ENCODE results near the gene CHMP1B. TPM values are rescaled to one million over a fixed set of nuclear protein-coding genes. Genes with fewer than 3 reads are reported as not detected.

The CHMP1B gene
- total and polyA plus RNA-seq, 7 donors: 77.9 to 460 (median 321) TPM

DNA sequence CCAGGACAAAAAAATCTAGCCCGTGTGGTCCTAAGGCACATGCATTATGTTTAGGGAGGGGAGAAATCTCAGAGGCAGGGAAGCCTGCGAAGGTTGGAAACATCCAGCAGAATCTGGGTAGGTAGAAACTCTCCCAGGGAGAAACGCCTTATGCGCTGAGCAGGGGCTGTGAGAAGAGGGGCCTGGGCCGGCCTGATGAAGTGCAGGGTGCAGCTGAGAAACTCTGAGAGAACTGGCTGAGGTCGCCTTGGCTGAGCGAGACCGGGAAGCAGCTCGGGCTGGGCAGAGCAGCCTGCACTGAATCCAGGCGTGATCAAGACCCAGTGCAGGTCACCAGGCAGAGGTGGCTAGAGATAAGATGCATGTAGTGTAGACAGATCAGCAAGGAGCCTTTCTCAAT, 15.1 kb downstream of the CHMP1B start:
- Histone ChIP-seq H3K27ac (no peak overlapping the region), H3K36me3 (ENCODE audit: insufficient read depth in 1 of 2, low read depth in 1 of 2) (peaks cover 0 to 64% of the 10 kb centered on the region in 2 donors), H3K4me3 (no peak overlapping the region), H3K27me3 (ENCODE audit: insufficient read depth in 3 of 3, low read length in 2 of 3) (no peaks in the 10 kb centered on the region), H3K4me1 (no peaks in the 10 kb centered on the region), H3K9me3 (no peaks in the 10 kb centered on the region)
- 81 to 88% (median 82%) methylated on average over 10 of the region's 10 CpGs for WGBS, 3 donors
- TF ChIP-seq, protein P1, sequence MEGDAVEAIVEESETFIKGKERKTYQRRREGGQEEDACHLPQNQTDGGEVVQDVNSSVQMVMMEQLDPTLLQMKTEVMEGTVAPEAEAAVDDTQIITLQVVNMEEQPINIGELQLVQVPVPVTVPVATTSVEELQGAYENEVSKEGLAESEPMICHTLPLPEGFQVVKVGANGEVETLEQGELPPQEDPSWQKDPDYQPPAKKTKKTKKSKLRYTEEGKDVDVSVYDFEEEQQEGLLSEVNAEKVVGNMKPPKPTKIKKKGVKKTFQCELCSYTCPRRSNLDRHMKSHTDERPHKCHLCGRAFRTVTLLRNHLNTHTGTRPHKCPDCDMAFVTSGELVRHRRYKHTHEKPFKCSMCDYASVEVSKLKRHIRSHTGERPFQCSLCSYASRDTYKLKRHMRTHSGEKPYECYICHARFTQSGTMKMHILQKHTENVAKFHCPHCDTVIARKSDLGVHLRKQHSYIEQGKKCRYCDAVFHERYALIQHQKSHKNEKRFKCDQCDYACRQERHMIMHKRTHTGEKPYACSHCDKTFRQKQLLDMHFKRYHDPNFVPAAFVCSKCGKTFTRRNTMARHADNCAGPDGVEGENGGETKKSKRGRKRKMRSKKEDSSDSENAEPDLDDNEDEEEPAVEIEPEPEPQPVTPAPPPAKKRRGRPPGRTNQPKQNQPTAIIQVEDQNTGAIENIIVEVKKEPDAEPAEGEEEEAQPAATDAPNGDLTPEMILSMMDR (IDR thresholded peaks at IDR 0.05): no peak
- intact Hi-C loops (cut with DNase I): no loop called here
- ATAC-seq (no peak), DNase-seq (no peak)

DNA sequence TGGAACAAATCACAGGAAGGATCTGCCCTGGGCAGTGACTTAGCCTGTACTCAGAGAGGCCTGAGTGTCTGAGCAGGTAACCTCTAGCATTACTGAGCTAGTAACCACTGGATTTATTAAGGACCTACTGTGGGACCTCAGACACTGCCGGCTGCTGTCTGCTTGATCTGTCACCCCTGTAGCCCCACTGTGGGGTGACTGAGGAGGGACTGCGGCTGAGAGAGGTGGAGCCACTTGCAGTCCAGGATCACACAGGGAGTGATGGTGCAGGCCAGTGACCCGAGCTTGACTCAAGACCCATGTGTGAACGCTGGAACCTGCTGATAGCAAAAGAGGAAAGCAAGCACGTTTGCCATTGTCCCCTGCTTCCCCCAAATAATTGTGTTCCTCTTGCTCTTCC, 15.6 kb downstream of the CHMP1B start:
- TF ChIP-seq, protein P1 (IDR thresholded peaks at IDR 0.05): no peak
- intact Hi-C loops (cut with DNase I): no loop called here

DNA sequence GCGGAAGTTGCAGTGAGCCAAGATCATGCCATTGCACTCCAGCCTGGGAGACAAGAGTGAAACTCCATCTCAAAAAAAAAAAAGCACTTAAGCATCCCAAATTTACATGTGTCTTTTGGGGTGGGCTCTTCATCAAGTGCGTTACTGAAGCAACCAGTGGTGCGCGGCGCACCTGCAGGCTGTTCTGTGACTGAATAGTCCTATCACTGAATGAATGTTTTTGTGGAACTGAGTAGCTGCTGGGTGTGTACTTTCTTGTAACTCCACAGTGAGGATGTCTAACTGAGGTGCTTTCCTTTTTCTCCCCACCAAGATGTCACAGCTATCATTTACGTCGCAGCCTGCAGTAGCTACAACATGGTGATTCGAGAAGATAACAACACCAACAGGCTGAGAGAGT, 17.0 kb downstream of the CHMP1B start:
- WGBS, 3 donors: 95 to 96% (median 96%) methylated on average over 8 of the region's 8 CpGs
- Histone ChIP-seq H3K27me3 (ENCODE audit: insufficient read depth in 3 of 3, low read length in 2 of 3) (no peaks in the 10 kb centered on the region), H3K36me3 (ENCODE audit: insufficient read depth in 1 of 2, low read depth in 1 of 2) (peaks cover 0 to 76% of the 10 kb centered on the region in 2 donors), H3K9me3 (no peaks in the 10 kb centered on the region), H3K27ac (no peak overlapping the region), H3K4me1 (peaks cover 5% of the 10 kb centered on the region), H3K4me3 (no peak overlapping the region)
- intact Hi-C loops (cut with DNase I): no loop called here
- no peak for ATAC-seq
- no peak for DNase-seq
- TF ChIP-seq, protein P1 (IDR thresholded peaks at IDR 0.05): no peak

More for the DNA sequence above, 15.6 kb downstream of the CHMP1B start:
- Histone ChIP-seq H3K36me3 (ENCODE audit: insufficient read depth in 1 of 2, low read depth in 1 of 2) (peaks cover 0 to 68% of the 10 kb centered on the region in 2 donors), H3K27ac (no peak overlapping the region), H3K9me3 (no peaks in the 10 kb centered on the region), H3K27me3 (ENCODE audit: insufficient read depth in 3 of 3, low read length in 2 of 3) (no peaks in the 10 kb centered on the region), H3K4me1 (no peaks in the 10 kb centered on the region), H3K4me3 (no peak overlapping the region)
- DNase-seq (no peak), ATAC-seq (no peak)
- 67 to 82% (median 74%) methylated on average over 5 of the region's 5 CpGs for WGBS, 3 donors

DNA sequence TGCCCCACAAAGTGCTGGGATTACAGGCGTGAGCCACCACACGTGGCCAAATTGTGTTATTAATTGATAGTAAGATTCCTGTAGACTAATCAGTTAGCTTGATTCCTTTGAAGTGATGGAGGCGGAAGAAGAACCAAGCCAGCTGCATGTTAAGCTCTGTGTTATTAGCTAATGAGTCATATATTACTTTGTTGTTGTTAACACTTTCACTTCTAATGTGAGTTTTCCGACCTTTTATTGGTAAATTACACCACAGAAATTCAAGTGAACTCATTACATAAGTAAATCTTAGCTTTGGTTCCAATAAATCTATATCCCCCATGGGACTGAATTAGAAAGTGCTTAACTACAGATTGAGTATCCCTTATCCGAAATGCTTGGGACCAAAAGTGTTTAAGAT, 20.3 kb downstream of the CHMP1B start:
- Histone ChIP-seq H3K4me1 (peaks cover 5% of the 10 kb centered on the region), H3K9me3 (no peaks in the 10 kb centered on the region), H3K36me3 (ENCODE audit: insufficient read depth in 1 of 2, low read depth in 1 of 2) (peaks cover 0 to 86% of the 10 kb centered on the region in 2 donors), H3K27me3 (ENCODE audit: insufficient read depth in 3 of 3, low read length in 2 of 3) (no peaks in the 10 kb centered on the region), H3K27ac (peak overlapping the region; percentile 54), H3K4me3 (no peak overlapping the region)
- TF ChIP-seq, protein P1 (IDR thresholded peaks at IDR 0.05): no peak
- intact Hi-C loops (cut with DNase I): loop anchor here in 1 of 2 donors (10.0 kb wide), 1 partner anchor 217 kb away; no protein-coding TSS in a partner anchor
- DNase-seq (no peak), ATAC-seq (no peak)
- 63 to 76% (median 70%) methylated on average over 5 of the region's 5 CpGs for WGBS, 3 donors

Data from psoas muscle (tissue), 8 donors.